Measurements from ENCODE around the gene PYGO2.

DNA sequence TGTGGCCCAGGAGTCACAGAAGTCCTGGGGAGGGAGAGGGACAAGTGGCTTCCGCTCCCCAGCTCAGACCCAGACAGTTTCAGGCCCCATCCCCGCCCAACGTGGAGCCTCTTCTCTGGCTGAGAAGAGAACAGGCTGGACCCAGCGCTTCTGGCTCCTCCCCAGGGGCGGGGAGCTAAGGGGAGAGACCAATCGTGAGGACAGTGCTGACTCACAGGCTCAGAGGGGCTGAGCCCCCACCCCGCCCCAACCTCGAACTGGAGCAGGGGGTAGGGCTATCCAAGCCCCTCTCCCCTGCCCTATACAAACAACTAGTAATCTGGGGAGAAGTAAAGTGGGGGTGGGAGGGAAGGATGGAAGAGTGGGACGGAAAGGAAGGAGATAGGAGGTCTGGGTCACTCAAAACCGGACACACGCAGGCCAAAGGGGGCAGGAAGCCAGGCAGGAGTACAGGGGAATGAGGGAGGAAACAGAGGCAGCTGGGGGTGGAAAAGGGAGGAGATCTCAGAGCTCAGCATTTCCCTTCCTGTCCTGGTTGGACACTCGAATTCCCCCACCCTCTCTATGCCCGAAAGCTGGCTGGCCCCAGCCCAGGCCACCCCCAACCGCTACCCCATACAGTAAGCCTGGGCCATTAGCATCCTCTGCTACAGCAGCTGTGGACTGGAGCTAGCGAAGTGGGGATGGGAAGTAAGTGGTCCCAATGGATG is 9.2 kb upstream of the PYGO2 start, which contains the start of gene SHC1:
- TF ChIP-seq, protein P1, sequence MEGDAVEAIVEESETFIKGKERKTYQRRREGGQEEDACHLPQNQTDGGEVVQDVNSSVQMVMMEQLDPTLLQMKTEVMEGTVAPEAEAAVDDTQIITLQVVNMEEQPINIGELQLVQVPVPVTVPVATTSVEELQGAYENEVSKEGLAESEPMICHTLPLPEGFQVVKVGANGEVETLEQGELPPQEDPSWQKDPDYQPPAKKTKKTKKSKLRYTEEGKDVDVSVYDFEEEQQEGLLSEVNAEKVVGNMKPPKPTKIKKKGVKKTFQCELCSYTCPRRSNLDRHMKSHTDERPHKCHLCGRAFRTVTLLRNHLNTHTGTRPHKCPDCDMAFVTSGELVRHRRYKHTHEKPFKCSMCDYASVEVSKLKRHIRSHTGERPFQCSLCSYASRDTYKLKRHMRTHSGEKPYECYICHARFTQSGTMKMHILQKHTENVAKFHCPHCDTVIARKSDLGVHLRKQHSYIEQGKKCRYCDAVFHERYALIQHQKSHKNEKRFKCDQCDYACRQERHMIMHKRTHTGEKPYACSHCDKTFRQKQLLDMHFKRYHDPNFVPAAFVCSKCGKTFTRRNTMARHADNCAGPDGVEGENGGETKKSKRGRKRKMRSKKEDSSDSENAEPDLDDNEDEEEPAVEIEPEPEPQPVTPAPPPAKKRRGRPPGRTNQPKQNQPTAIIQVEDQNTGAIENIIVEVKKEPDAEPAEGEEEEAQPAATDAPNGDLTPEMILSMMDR (IDR thresholded peaks at IDR 0.05; ENCODE audit: low read depth, low read length) = no peak
- TF ChIP-seq POLR2A (IDR thresholded peaks at IDR 0.05; ENCODE audit: extremely low read depth, insufficient read length) = peak; percentile 47
